22Rv1 (cell line): ENCODE measurements around the gene MRTFB.
"Not testable (repeated sequence)": the region's sequence is repeated elsewhere in the genome, so short reads cannot be mapped to it uniquely, and the experiment has no call there.

Source experiments
- H3K27ac ChIP-seq: fragments of 450-650 bp; 2 replicates; pipeline ENCODE4 v1.5.1; 2017
- ZFX ChIP-seq: fragments of 450-650 bp; IDR thresholded peaks from 2 replicates; pipeline ENCODE4 v1.6.1; 2017; ENCODE audit warnings: antibody characterized with exemption, borderline replicate concordance
- TF ChIP-seq, protein P1 (sequence below): fragments of 450-650 bp; IDR thresholded peaks from 2 replicates; pipeline ENCODE4 v1.5.1; 2017; ENCODE audit warnings: mild to moderate bottlenecking

Gene MRTFB

DNA sequence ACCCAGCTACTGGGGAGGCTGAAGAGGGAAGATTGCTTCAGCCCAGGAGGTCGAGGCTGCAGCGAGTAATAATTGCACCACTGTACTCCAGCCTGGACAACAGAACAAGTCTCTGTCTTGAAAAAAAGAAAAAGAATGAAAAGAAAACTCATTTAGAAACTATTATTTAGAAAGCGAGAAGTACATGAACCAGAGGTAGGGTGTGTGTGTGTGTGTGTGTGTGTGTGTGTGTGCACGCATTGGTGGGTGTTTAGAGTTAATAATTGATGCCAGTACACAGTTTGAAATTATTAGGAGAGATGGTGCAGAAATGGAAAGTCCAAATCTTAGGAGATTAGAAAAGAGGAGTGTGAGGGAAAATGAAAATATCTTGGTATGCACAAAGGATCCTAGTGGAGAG lies 106.6 kb downstream of the MRTFB start:
- no peak overlapping the region for H3K27ac ChIP-seq
- TF ChIP-seq, protein P1, sequence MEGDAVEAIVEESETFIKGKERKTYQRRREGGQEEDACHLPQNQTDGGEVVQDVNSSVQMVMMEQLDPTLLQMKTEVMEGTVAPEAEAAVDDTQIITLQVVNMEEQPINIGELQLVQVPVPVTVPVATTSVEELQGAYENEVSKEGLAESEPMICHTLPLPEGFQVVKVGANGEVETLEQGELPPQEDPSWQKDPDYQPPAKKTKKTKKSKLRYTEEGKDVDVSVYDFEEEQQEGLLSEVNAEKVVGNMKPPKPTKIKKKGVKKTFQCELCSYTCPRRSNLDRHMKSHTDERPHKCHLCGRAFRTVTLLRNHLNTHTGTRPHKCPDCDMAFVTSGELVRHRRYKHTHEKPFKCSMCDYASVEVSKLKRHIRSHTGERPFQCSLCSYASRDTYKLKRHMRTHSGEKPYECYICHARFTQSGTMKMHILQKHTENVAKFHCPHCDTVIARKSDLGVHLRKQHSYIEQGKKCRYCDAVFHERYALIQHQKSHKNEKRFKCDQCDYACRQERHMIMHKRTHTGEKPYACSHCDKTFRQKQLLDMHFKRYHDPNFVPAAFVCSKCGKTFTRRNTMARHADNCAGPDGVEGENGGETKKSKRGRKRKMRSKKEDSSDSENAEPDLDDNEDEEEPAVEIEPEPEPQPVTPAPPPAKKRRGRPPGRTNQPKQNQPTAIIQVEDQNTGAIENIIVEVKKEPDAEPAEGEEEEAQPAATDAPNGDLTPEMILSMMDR, result no peak
- TF ChIP-seq ZFX, result no peak

DNA sequence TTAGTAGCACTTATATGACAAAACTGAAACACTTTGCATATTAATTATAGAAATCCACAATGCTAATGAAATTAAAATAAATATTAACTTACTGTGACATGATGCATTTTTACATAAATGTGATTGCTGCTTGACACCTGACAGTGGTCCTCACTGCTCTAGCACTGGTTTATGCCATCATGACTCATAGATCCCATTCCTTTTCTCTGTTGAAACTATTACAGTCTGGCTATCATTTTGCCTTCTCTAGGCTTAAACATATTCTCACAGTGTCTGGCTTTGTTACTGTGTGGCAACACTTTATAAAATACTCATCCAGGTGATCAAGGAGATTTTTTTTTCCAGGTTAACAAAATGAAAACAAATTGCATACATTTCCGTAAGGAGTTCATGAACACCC lies 108.0 kb downstream of the MRTFB start:
- TF ChIP-seq ZFX, result no peak
- TF ChIP-seq, protein P1, result no peak

DNA sequence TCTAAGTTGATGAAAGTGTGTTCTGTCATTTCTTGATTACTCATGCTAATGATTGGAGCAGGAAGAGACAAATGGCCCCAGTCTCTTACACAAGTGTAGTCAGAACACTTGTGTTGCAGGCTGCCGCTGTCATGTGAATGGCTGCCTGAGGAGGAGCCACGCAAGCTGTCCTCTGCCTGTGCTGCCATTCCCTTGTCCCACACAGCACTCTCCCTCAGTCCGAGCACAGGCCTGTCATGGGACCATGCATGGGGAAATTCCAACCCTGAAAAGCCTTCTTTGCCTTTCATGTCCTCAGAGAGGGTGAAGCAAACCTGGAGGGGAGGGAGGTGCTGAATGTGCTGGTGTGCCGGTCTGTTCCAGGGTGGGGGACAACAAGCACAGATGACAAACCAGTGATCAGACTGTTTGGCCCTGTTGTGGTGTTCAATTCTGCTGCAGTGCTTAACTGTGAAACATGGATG lies 109.4 kb downstream of the MRTFB start:
- peak overlapping the region; percentile 18; the same call in 1 of the 2 replicates for H3K27ac ChIP-seq
- TF ChIP-seq ZFX, result no peak
- TF ChIP-seq, protein P1, result no peak

More for the DNA sequence above, 108.0 kb downstream of the MRTFB start:
- no peak overlapping the region for H3K27ac ChIP-seq

DNA sequence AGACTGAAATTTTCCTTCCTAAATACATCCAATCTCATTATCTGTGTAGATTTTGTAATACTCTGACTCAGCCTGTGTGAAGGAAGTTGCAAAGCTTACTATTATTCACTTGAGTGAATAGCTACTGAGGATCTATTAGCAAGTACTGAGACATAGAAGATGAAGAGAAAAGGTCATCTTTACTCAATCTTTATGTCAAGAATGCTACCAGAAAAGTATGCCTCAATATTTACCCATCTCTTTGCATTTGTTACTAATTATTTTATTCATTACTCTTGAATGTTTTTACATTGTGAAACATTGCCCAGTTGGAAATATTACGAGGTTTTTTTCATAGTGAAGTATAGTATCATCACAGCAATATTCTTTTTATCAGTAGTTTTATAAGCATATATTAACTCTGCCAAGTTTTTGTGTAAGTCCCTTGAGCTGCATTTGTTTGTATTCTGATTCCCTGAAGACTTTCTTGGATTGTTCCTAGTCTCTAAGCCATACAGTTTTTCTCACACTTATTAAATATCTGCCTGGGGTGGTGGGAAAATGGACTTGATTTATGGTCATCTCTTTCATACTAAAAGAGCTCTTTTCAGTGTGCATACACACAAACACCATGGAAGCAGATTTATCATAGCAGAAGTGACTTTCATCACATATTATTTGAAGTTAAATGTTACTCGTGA lies 110.4 kb downstream of the MRTFB start:
- H3K27ac ChIP-seq, result peak overlapping the region; percentile 18; the same call in 1 of the 2 replicates
- TF ChIP-seq, protein P1, result no peak
- TF ChIP-seq ZFX, result no peak

DNA sequence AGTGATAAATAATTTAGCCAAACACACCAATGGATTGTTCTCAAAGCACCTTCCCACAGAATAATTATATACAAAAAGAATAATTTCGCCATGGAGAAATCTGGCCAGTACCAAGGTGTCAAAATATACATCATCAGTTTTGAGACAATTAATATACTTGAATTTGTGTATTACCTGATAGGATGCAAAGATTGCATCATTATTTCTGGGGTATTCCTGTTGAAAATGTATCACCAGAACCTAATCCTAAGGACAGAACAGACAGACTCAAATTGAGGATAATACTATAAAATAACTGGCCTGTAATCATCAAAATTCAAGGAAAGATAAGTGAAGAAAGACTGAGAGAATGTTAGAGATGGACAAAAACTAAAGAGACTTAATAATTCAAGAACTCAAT lies 111.9 kb downstream of the MRTFB start:
- TF ChIP-seq ZFX, result no peak
- TF ChIP-seq, protein P1, result no peak
- H3K27ac ChIP-seq, result no peak overlapping the region

DNA sequence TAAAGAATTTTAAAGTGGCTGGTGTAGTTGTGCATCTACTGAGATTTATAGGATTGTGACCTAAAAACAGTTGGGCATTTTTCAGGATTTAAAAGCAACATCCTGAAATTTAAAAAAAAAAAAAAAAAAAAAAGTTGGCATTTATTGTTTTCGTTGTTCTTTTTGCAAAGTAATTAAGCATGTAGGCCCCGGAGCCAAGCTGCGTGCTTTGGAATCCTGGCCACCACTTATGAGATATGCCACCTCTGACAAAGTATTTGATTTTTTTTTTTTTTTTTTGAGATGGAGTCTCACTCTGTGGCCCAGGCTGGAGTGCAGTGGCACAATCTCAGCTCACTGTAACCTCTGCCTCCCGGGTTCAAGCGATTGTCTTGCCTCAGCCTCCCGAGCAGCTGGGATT lies 112.8 kb downstream of the MRTFB start:
- not testable (repeated sequence) for H3K27ac ChIP-seq

DNA sequence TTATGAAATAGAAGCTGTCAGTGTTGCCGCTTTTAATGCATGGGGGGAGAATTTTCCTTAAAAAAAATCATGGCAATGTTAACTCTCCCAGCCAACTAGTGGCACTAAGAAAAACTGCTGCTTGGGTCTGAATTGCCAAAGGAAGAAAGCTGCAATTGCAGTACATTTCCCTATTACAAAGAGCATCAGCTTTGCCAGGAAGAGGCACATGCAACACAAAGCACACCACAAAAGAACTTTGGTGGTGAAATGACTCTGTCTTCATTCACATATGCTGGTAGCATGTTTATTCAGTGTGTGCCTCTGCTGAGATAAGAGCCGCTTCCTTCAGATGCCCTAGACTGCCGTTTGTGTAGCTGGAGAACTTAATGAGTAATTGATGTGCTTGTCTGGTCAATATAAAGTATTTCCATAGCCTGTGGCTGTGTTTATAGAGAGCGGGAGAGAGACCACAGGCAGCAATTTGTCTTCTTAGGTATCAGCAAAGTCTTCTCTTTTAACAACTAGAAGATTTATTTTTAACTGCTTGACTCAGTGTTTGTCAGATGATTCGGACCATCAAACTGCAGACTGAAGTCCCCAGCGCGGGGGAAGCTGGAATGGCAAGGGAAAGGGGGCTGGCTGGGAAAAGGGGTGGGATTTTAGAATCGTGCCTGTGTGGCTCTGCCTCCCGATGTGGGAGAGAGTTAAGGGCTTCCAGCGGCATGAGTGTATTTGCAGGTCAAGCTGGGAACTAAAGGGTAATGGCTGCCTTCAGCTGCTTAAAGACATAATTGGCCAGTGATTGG lies 115.1 kb downstream of the MRTFB start:
- no peak overlapping the region for H3K27ac ChIP-seq
- no peak for TF ChIP-seq ZFX
- TF ChIP-seq, protein P1, result peak; percentile 53
